ENCODE data around the gene GRK7.

GRK7 gene, protein sequence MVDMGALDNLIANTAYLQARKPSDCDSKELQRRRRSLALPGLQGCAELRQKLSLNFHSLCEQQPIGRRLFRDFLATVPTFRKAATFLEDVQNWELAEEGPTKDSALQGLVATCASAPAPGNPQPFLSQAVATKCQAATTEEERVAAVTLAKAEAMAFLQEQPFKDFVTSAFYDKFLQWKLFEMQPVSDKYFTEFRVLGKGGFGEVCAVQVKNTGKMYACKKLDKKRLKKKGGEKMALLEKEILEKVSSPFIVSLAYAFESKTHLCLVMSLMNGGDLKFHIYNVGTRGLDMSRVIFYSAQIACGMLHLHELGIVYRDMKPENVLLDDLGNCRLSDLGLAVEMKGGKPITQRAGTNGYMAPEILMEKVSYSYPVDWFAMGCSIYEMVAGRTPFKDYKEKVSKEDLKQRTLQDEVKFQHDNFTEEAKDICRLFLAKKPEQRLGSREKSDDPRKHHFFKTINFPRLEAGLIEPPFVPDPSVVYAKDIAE (N-terminal part only)

DNA sequence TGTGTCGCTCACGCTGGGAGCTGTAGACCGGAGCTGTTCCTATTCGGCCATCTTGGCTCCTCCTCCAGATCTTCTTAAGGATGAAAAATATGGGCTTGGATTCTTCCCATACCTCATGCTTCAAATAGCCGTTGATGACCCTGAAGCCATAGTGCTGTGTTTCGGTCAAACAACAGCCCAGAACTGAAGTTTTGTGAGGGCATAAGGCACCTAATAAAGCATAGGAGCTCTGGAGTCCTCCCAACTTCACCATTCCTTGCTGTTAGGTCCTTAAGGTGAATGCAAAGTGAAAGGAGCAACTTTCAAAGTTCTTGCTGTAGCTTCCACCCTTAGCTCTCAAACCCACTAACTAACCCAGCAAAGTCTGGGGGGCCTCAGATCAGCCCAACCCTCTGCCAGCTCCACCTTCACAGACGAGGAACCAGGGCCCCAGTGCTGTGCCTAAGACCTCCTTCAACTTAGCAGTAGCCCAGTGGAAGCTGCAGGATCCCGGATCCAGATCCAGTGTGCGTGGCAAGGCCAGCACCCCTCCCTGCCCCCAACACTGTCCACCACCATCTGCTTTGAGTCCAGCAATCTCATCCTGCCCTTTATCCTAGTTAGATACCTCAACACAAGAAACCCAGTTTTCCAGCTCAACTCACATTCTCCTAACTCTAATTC, at the start of gene GRK7:
GRK7 (plus strand) TSS at position 321 of the 663 bp plus-strand sequence. CDS start 14,877 bp downstream, outside the sequence.
- no peak for DNase-seq (ENCODE audit: low read depth)

DNA sequence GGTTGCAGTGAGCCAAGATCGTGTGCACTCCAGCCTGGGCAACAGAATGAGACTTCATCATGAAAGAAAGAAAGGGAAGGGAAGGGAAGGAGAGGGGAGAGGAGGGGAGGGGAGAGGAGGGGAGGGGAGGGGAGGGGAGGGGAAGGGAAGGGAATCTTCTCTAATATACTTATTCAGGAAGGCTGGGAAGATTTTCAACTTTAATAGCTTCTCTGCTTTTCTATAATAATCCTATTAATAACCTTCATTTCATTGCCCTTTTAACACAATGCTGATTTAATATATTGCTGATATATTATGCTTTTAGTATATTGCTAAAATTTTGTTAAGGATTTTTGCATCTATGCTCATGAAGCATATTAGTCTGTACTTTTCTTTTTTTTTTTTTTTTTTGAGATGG, 48.5 kb upstream of the GRK7 start:
- no peak for DNase-seq (ENCODE audit: low read depth)

DNA sequence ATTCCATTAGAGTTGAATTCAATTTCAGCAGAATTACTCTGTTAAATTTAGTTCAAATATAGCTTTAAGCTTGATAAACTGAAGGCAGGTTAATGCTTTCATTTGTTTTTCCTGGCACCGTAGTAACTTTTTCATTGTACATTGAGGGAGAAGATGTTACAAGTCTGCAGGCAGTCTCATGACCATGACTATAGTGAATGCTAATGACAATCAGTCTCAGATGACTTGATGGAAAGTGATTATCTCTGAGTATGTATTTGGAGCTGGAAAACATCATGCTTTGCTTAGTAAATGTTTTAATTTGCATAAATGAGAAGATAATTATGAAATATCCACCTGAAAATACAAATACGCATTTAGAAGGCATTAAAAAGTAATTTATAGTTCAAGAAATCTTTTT, 41.1 kb upstream of the GRK7 start:
- no peak for DNase-seq (ENCODE audit: low read depth)

DNA sequence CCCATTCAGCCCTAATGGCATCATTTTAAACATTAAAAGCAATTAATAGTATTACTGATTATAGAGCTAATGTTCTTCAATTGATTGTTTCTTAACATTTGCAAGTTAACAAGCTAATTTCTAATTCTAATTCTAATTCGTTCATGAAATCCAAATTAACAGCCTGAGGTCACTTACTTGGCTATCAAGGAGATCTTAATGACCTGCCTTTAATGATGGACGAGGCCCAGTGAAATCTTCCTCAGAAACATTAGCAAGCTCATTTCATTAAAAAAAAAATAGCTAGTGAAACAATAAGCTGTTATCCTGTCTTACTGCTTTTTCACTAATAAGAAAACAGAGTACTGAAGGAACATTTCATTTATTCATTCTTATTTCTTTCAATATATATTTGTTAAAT, 40.6 kb upstream of the GRK7 start:
- DNase-seq (ENCODE audit: low read depth) = no peak

DNA sequence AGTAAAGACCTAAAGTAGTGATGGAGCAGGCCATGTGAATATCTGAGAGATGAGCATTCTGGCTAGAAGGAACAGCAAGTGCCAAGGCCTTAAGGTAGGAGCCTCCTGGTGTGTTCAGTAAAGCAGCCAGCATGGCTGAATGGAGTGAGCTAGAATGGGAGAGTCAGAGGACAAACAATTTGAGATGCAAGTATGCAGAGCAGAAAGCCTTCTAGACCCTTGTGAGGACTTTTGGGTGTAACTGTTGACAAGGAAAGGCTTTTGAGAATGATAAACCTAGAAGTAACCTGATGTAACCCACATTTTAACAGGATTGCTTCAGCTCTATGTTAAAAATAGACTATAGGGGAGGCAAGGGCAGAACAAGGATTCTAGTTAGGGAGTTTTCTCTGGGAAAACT, 40.0 kb upstream of the GRK7 start:
- DNase-seq (ENCODE audit: low read depth) = no peak

DNA sequence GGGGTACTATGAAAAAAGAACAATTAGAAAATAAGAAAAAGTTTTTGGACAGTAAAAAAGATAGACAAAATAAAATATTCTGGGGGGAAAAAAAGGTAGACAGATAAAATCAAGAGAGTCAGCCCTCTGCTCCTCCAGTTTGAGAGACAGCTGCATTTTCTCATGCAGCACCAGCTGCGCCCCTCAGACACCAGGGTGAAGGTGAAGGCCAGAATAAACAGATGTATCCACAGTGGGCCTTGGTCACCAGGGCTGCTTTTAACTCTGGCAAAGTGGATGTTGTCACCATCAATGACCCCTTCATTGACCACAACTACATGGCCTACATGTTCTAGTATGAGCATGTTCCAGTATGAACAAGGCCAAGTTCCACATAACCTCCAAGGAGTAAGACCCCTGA, 39.0 kb upstream of the GRK7 start:
- no peak for DNase-seq (ENCODE audit: low read depth)

DNA sequence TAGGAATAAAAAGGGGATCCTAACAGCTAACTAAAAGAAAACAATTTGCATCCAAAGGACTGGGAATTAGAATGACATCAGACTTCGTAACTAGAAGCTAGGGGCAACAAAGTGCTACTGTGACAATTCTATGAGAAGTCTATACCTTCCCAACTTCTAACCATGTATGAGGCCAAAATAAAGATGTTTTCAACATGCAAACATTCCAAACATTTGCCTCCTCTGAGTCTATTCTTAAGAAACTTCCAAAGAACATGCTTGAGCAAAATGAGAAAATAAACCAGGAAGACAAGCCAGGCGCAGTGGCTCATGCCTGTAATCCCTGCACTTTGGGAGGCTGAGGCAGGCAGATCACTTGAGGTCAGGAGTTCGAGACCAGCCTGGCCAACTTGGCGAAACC, 38.2 kb upstream of the GRK7 start:
- DNase-seq (ENCODE audit: low read depth) = no peak

GRCh38 chr3:141726483-141726882, 36.7 kb upstream of the GRK7 start:
- DNase-seq (ENCODE audit: low read depth) = no peak

GRCh38 chr3:141728355-141728892, 34.8 kb upstream of the GRK7 start:
- no peak for DNase-seq (ENCODE audit: low read depth)

DNA sequence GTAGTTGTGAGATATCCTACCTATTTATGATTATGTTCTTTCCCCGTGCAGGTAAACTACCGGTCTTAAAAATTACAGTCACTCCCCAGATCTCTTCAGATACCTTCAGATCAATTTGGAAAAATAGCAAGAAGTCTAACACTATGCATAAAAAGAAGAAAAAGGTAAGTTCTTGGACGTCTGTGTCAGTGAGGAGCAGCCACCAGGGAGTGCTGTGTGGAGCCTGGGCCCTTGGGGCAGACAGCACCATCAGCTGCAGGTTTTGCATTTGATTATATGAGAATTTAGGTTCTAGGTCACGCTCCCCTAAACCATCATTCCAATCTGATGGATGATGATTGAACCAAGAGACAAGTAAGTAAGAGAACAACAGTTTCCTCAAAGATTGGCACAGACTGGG, 34.0 kb upstream of the GRK7 start:
- no peak for DNase-seq (ENCODE audit: low read depth)

- no peak for DNase-seq (ENCODE audit: low read depth)
Measured at GRCh38 chr3:141735176-141735575, 28.0 kb upstream of the GRK7 start.

- no peak for DNase-seq (ENCODE audit: low read depth)
Measured at GRCh38 chr3:141735770-141736465, 27.3 kb upstream of the GRK7 start.

DNA sequence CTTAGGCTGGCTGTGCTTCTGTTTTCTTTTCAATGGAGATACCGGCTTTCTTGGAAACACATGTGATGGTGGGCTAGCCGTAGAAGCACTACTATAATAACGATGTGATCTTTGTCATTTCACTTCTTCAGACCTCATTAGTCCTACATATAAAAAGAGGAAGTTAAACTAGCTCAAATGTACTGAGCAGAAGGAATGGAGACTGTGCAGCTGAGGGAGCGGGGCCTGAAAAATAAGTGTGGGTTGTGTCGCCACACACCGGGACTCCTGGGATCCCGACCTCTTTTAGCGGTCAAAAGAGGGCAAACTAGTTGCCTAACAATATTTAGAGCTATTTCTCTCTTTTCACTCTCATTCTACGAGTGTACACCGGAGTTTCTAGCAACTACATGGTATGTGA, 26.1 kb upstream of the GRK7 start:
- DNase-seq (ENCODE audit: low read depth) = no peak

- DNase-seq (ENCODE audit: low read depth) = no peak
Measured at GRCh38 chr3:141737678-141738021, 25.6 kb upstream of the GRK7 start.

- peak; percentile 60 for DNase-seq (ENCODE audit: low read depth)
Measured at GRCh38 chr3:141738022-141738890, 25.0 kb upstream of the GRK7 start, which contains the start of gene RNF7. Gene RNF7, plus strand, starts transcription at chr3:141738298. Its CDS starts 44 bp downstream, at chr3:141738342.

DNA sequence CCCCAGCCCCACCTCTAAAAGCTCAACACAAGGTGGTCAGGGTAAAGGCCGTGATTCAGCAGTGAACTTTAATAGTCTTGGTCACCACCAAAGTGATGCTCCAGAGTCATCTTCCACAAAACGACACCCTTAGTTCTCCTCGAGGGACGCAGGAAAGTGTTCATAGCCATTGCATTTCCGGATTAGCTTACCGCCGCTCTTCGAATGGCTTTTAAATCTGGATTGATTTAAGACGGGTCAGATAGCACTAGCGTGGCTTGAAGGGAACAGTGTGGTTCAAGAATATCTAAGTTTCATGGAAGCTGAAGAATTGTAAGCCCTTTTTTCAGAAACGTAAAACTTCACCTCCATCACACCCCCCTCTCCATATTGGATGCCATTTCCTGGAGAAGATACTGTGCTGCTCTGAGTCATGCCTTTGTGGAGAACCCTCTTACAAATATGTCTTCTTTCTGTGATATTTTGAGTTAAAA, 24.3 kb upstream of the GRK7 start:
- DNase-seq (ENCODE audit: low read depth) = peak; percentile 22

DNA sequence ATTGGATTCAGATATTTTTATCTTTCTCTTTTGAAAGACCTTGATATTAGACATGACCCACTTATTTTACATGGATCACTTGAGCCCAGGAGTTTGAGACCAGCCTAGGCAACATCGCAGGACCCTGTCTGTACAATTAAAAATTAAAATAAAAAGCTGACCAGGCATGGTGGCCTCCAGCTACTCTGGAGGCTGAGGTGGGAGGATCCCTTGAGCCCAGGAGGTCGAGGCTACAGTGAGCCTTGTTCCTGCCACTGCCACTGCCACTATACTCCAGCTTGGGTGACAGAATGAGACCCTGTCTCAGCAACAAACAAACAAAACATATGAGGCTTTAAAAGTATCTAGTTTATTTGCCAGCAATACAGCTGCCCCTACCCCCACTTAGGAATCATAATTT, 23.5 kb upstream of the GRK7 start:
- no peak for DNase-seq (ENCODE audit: low read depth)

GRCh38 chr3:141740349-141740748, 22.9 kb upstream of the GRK7 start:
- no peak for DNase-seq (ENCODE audit: low read depth)

- DNase-seq (ENCODE audit: low read depth) = no peak
Measured at GRCh38 chr3:141743305-141743704, 19.9 kb upstream of the GRK7 start.

DNA sequence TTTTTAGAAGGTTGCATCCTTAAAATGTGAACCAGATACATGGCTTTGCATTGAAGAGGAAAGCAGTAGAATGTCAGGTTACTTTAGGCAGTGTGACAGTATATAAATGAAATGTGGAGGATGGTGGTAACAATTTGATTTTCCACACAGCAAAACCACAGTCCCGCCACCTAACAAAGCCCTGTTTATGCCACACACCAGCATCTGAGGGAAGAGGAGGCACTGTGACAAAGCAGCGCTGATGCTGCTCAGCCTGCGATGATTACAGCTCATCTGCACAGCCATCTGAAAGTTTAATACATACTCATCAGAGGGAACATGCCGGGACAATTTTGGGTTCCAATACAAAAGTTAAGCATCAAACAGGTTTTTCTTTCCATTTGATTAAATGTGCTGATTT, 16.2 kb upstream of the GRK7 start:
- DNase-seq (ENCODE audit: low read depth) = no peak

DNA sequence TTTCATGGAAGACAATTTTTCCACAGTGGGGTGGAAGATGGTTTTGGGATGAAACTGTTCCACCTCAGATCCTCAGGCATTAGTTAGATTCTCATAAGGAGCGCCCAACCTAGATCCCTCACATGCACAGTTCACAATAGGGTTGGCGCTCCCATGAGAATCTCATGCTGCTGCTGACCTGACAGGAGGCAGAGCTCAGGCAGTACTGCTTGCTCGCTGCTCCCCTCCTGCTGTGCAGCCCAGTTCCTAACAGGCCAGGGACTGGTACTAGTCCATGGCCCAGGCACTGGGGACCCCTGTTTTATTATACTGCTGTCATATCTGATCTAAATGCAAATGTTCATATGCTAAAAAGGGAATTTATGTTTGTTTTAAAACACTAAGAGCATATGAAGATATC, 9.8 kb upstream of the GRK7 start:
- no peak for DNase-seq (ENCODE audit: low read depth)

- DNase-seq (ENCODE audit: low read depth) = no peak
Measured at GRCh38 chr3:141754032-141754431, 9.2 kb upstream of the GRK7 start.
